GM23248 (cell line): ENCODE data around the gene KRTAP13-2. TPM values are rescaled to one million over a fixed set of nuclear protein-coding genes. Genes with fewer than 3 reads are reported as not detected.

Source experiments
- DNase-seq: peaks from one replicate; pipeline ENCODE4 v3.0.0-alpha.2; 2015
- H2AFZ ChIP-seq: fragments of 200-600 bp; sonication (generic); 2 replicates; pipeline ENCODE4 v1.6.1; 2016; ENCODE audit warnings: antibody characterized with exemption
- H3F3A ChIP-seq: fragments of 200-600 bp; sonication (generic); 2 replicates; pipeline ENCODE4 v1.6.1; 2016; ENCODE audit warnings: mild to moderate bottlenecking, antibody characterized with exemption, mixed run types; ENCODE audit not compliant: insufficient read depth
- H3K27ac ChIP-seq: fragments of 200-600 bp; sonication (generic); 2 replicates; pipeline ENCODE4 v1.5.1; 2016; ENCODE audit warnings: mild to moderate bottlenecking
- H3K27me3 ChIP-seq: fragments of 200-600 bp; sonication (generic); replicated peaks from 2 replicates; pipeline ENCODE4 v1.6.1; 2016; ENCODE audit warnings: mild to moderate bottlenecking; ENCODE audit not compliant: insufficient read depth
- H3K36me3 ChIP-seq: fragments of 200-600 bp; sonication (generic); 2 replicates; pipeline ENCODE4 v1.6.1; 2016; ENCODE audit warnings: low read depth, mild to moderate bottlenecking
- H3K4me1 ChIP-seq: fragments of 200-600 bp; sonication (generic); 2 replicates; pipeline ENCODE4 v1.6.1; 2016; ENCODE audit warnings: mild to moderate bottlenecking; ENCODE audit not compliant: insufficient read depth
- H3K4me2 ChIP-seq: fragments of 200-600 bp; sonication (generic); one replicate; pipeline ENCODE4 v1.6.1; 2016; ENCODE audit warnings: mild to moderate bottlenecking; ENCODE audit not compliant: unreplicated experiment
- H3K4me3 ChIP-seq: fragments of 200-600 bp; sonication (generic); 2 replicates; pipeline ENCODE4 v1.5.1; 2016; ENCODE audit warnings: mild to moderate bottlenecking
- H3K79me2 ChIP-seq: fragments of 200-600 bp; sonication (generic); 2 replicates; pipeline ENCODE4 v1.6.1; 2016; ENCODE audit warnings: mild to moderate bottlenecking; ENCODE audit not compliant: insufficient read depth
- H3K9ac ChIP-seq: fragments of 200-600 bp; sonication (generic); 2 replicates; pipeline ENCODE4 v1.6.1; 2016; ENCODE audit warnings: mild to moderate bottlenecking
- H3K9me2 ChIP-seq: fragments of 200-600 bp; sonication (generic); 2 replicates; pipeline ENCODE4 v1.6.1; 2016; ENCODE audit warnings: mixed run types, mild to moderate bottlenecking, moderate library complexity; ENCODE audit not compliant: insufficient read depth
- H3K9me3 ChIP-seq: fragments of 200-600 bp; sonication (generic); one replicate; pipeline ENCODE4 v1.6.1; 2017; ENCODE audit warnings: low read depth
- H4K20me1 ChIP-seq: fragments of 200-600 bp; sonication (generic); 2 replicates; pipeline ENCODE4 v1.6.0; 2016; ENCODE audit not compliant: insufficient read depth
- EZH2 ChIP-seq: fragments of 200-600 bp; sonication (generic); IDR thresholded peaks from 2 replicates; pipeline ENCODE4 v1.6.1; 2018; ENCODE audit warnings: antibody characterized with exemption, mild to moderate bottlenecking; ENCODE audit not compliant: insufficient read depth, poor library complexity, severe bottlenecking
- EZH2phosphoT487 ChIP-seq: fragments of 200-600 bp; sonication (generic); IDR thresholded peaks from 2 replicates; pipeline ENCODE4 v1.6.1; 2018; ENCODE audit warnings: antibody characterized with exemption, moderate library complexity, mild to moderate bottlenecking, low read depth; ENCODE audit not compliant: insufficient read depth
- WGBS, 2 experiments: methylation state at CpG; one replicate each; pipeline ENCODE4 v1.1.6; 2015 to 2017; ENCODE audit warnings: low lambda C conversion rate in 2 of 2, low coverage in 1 of 2; ENCODE audit errors: missing lambda C conversion rate in 2 of 2; 5-methylcytosine and 5-hydroxymethylcytosine counted together
- in situ Hi-C: fragments of 300-500 bp; cut with MboI; formaldehyde crosslinking; loops from 2 replicates; pipeline ENCODE4 v1.15.0; 2020
- microRNA-seq: library from miRNA; unstranded; fragments of <30 nt; microRNA quantifications from one replicate; pipeline ENCODE4, GENCODE V29; 2016; ENCODE audit warnings: borderline number of aligned reads
- polyA plus RNA-seq: library from polyadenylated mRNA; unstranded; fragments of >200 nt; fragmentation: Nextera tagmentation; extraction: Ambion mirVana; gene quantifications from 2 replicates; pipeline ENCODE4 v1.2.1, GENCODE V29; 2016
- small RNA-seq: library from RNA; depleted of rRNA; stranded (forward); fragments of <200 nt; gene quantifications from one replicate; pipeline ENCODE3, GENCODE V24; 2014; ENCODE audit warnings: low read depth, low replicate concordance
- total RNA-seq: library from RNA; depleted of rRNA; stranded (reverse); fragments of >200 nt; shearing (Covaris generic); gene quantifications from 2 replicates; pipeline ENCODE4 v1.2.3, GENCODE V29; 2014; rRNA removed

Gene KRTAP13-2
- total and polyA plus RNA-seq, 2 experiments from 2014 or later = not detected

GRCh38 chr21:30336596-30336995 is 35.5 kb downstream of the KRTAP13-2 start:
- H3K4me1 ChIP-seq = no peaks in the 10 kb centered on the region
- 14 to 15% methylated on average over 2 of the region's 2 CpGs for WGBS, 2 experiments
- no peaks in the 10 kb centered on the region for H3K36me3 ChIP-seq
- no peak for TF ChIP-seq EZH2
- TF ChIP-seq EZH2phosphoT487 = no peak
- no peaks in the 10 kb centered on the region for H3F3A ChIP-seq
- no peaks in the 10 kb centered on the region for H3K79me2 ChIP-seq
- no peak overlapping the region for H3K4me2 ChIP-seq
- H3K9me2 ChIP-seq = no peaks in the 10 kb centered on the region
- no peak overlapping the region for H3K4me3 ChIP-seq
- no peak overlapping the region for H3K27ac ChIP-seq
- no peaks in the 10 kb centered on the region for H4K20me1 ChIP-seq
- in situ Hi-C loops = no loop called here
- DNase-seq = peak; percentile 44
- H3K27me3 ChIP-seq = no peaks in the 10 kb centered on the region
- no peaks in the 10 kb centered on the region for H3K9me3 ChIP-seq
- H3K9ac ChIP-seq = no peak overlapping the region
- H2AFZ ChIP-seq = no peak overlapping the region

- 9 to 15% methylated on average over 3 of the region's 3 CpGs for WGBS, 2 experiments
- Histone ChIP-seq H3K9ac (no peak overlapping the region), H3K9me2 (no peaks in the 10 kb centered on the region), H3K9me3 (no peaks in the 10 kb centered on the region), H3K4me3 (no peak overlapping the region), H3K4me1 (no peaks in the 10 kb centered on the region), H3K4me2 (no peak overlapping the region), H3K27me3 (no peaks in the 10 kb centered on the region), H3K27ac (no peak overlapping the region), H3K79me2 (no peaks in the 10 kb centered on the region), H2AFZ (no peak overlapping the region), H3F3A (no peaks in the 10 kb centered on the region), H4K20me1 (no peaks in the 10 kb centered on the region), H3K36me3 (no peaks in the 10 kb centered on the region)
- TF ChIP-seq EZH2phosphoT487 (no peak), EZH2 (no peak)
- in situ Hi-C loops = no loop called here
- no peak for DNase-seq
Measured at GRCh38 chr21:30333736-30334135, 38.3 kb downstream of the KRTAP13-2 start.

- no peak overlapping the region for H2AFZ ChIP-seq
- H3K27ac ChIP-seq = no peak overlapping the region
- no peak for DNase-seq
- no peaks in the 10 kb centered on the region for H3K36me3 ChIP-seq
- no peaks in the 10 kb centered on the region for H3K79me2 ChIP-seq
- H3K27me3 ChIP-seq = no peaks in the 10 kb centered on the region
- TF ChIP-seq EZH2phosphoT487 (no peak), EZH2 (no peak)
- H3K9ac ChIP-seq = no peak overlapping the region
- H3F3A ChIP-seq = no peaks in the 10 kb centered on the region
- no peaks in the 10 kb centered on the region for H3K9me2 ChIP-seq
- H4K20me1 ChIP-seq = no peaks in the 10 kb centered on the region
- in situ Hi-C loops = no loop called here
- H3K4me1 ChIP-seq = no peaks in the 10 kb centered on the region
- 38 to 40% methylated on average over 2 of the region's 2 CpGs for WGBS, 2 experiments
- H3K4me2 ChIP-seq = no peak overlapping the region
- H3K4me3 ChIP-seq = no peak overlapping the region
- no peaks in the 10 kb centered on the region for H3K9me3 ChIP-seq
Measured at GRCh38 chr21:30332681-30333080, 39.4 kb downstream of the KRTAP13-2 start.

GRCh38 chr21:30329203-30329875 is 42.7 kb downstream of the KRTAP13-2 start:
- no peaks in the 10 kb centered on the region for H3F3A ChIP-seq
- no peak overlapping the region for H3K4me2 ChIP-seq
- no peaks in the 10 kb centered on the region for H3K9me3 ChIP-seq
- H3K4me3 ChIP-seq = no peak overlapping the region
- in situ Hi-C loops = no loop called here
- no peak overlapping the region for H3K9ac ChIP-seq
- H3K4me1 ChIP-seq = no peaks in the 10 kb centered on the region
- H2AFZ ChIP-seq = no peak overlapping the region
- no peaks in the 10 kb centered on the region for H3K79me2 ChIP-seq
- no peak overlapping the region for H3K27ac ChIP-seq
- H3K27me3 ChIP-seq = no peaks in the 10 kb centered on the region
- DNase-seq = no peak
- WGBS, 2 experiments = 51 to 57% methylated on average over 4 of the region's 4 CpGs
- H4K20me1 ChIP-seq = no peaks in the 10 kb centered on the region
- TF ChIP-seq EZH2phosphoT487 = no peak
- TF ChIP-seq EZH2 = no peak
- H3K9me2 ChIP-seq = no peaks in the 10 kb centered on the region
- no peaks in the 10 kb centered on the region for H3K36me3 ChIP-seq

GRCh38 chr21:30326390-30326789 is 45.7 kb downstream of the KRTAP13-2 start:
- in situ Hi-C loops = no loop called here
- H3K27me3 ChIP-seq = no peaks in the 10 kb centered on the region
- H3K9me3 ChIP-seq = no peaks in the 10 kb centered on the region
- H3F3A ChIP-seq = no peaks in the 10 kb centered on the region
- no peaks in the 10 kb centered on the region for H4K20me1 ChIP-seq
- no peak overlapping the region for H3K4me2 ChIP-seq
- H3K79me2 ChIP-seq = no peaks in the 10 kb centered on the region
- H3K4me3 ChIP-seq = no peak overlapping the region
- DNase-seq = no peak
- H3K9me2 ChIP-seq = no peaks in the 10 kb centered on the region
- TF ChIP-seq EZH2 (no peak), EZH2phosphoT487 (no peak)
- no peaks in the 10 kb centered on the region for H3K4me1 ChIP-seq
- no peak overlapping the region for H3K27ac ChIP-seq
- H2AFZ ChIP-seq = no peak overlapping the region
- no peak overlapping the region for H3K9ac ChIP-seq
- H3K36me3 ChIP-seq = no peaks in the 10 kb centered on the region

Small RNA genes within 50 kb of the gene (microRNA-seq; reads per million reads assigned to microRNA genes)
- gene MIR4327 = not detected

Small RNA genes within 50 kb of the gene (small RNA-seq; reads per million reads assigned to genes)
- not detected for gene KRTAP23-1
- not detected for gene MIR4327

Other genes starting within 250 kb of the KRTAP13-2 start
- gene CLDN17, start 205.5 kb downstream of the KRTAP13-2 start, total RNA-seq = not detected in 2 replicates
- not detected in 2 replicates for gene CLDN17, start 205.5 kb downstream of the KRTAP13-2 start, polyA plus RNA-seq
- not detected in 2 replicates for gene CLDN8, start 156.2 kb downstream of the KRTAP13-2 start, total RNA-seq
- not detected in 2 replicates for gene CLDN8, start 156.2 kb downstream of the KRTAP13-2 start, polyA plus RNA-seq
- gene KRTAP24-1, start 89.3 kb downstream of the KRTAP13-2 start, total RNA-seq = not detected in 2 replicates
- not detected in 2 replicates for gene KRTAP24-1, start 89.3 kb downstream of the KRTAP13-2 start, polyA plus RNA-seq
- not detected in 2 replicates for gene KRTAP25-1, start 82.8 kb downstream of the KRTAP13-2 start, total RNA-seq
- not detected in 2 replicates for gene KRTAP25-1, start 82.8 kb downstream of the KRTAP13-2 start, polyA plus RNA-seq
- not detected in 2 replicates for gene KRTAP26-1, start 52.0 kb downstream of the KRTAP13-2 start, total RNA-seq
- gene KRTAP26-1, start 52.0 kb downstream of the KRTAP13-2 start, polyA plus RNA-seq = not detected in 2 replicates
- gene KRTAP27-1, start 34.6 kb downstream of the KRTAP13-2 start, total RNA-seq = not detected in 2 replicates
- not detected in 2 replicates for gene KRTAP27-1, start 34.6 kb downstream of the KRTAP13-2 start, polyA plus RNA-seq
- gene KRTAP23-1, start 23.7 kb downstream of the KRTAP13-2 start, total RNA-seq = not detected in 2 replicates
- not detected in 2 replicates for gene KRTAP23-1, start 23.7 kb downstream of the KRTAP13-2 start, polyA plus RNA-seq
- gene KRTAP13-1, start 23.8 kb upstream of the KRTAP13-2 start, total RNA-seq = not detected in 2 replicates
- gene KRTAP13-1, start 23.8 kb upstream of the KRTAP13-2 start, polyA plus RNA-seq = not detected in 2 replicates
- gene KRTAP13-3, start 53.7 kb upstream of the KRTAP13-2 start, total RNA-seq = not detected in 2 replicates
- not detected in 2 replicates for gene KRTAP13-3, start 53.7 kb upstream of the KRTAP13-2 start, polyA plus RNA-seq
- gene KRTAP13-4, start 57.9 kb upstream of the KRTAP13-2 start, total RNA-seq = not detected in 2 replicates
- gene KRTAP13-4, start 57.9 kb upstream of the KRTAP13-2 start, polyA plus RNA-seq = not detected in 2 replicates
- not detected in 2 replicates for gene KRTAP15-1, start 68.0 kb upstream of the KRTAP13-2 start, total RNA-seq
- not detected in 2 replicates for gene KRTAP15-1, start 68.0 kb upstream of the KRTAP13-2 start, polyA plus RNA-seq
- gene KRTAP19-1, start 108.1 kb upstream of the KRTAP13-2 start, total RNA-seq = not detected in 2 replicates
- not detected in 2 replicates for gene KRTAP19-1, start 108.1 kb upstream of the KRTAP13-2 start, polyA plus RNA-seq
- not detected in 2 replicates for gene KRTAP19-2, start 115.2 kb upstream of the KRTAP13-2 start, total RNA-seq
- not detected in 2 replicates for gene KRTAP19-2, start 115.2 kb upstream of the KRTAP13-2 start, polyA plus RNA-seq
- not detected in 2 replicates for gene KRTAP19-3, start 119.7 kb upstream of the KRTAP13-2 start, total RNA-seq
- not detected in 2 replicates for gene KRTAP19-3, start 119.7 kb upstream of the KRTAP13-2 start, polyA plus RNA-seq
- not detected in 2 replicates for gene KRTAP19-4, start 124.9 kb upstream of the KRTAP13-2 start, total RNA-seq
- gene KRTAP19-4, start 124.9 kb upstream of the KRTAP13-2 start, polyA plus RNA-seq = not detected in 2 replicates
- gene KRTAP19-5, start 129.9 kb upstream of the KRTAP13-2 start, total RNA-seq = not detected in 2 replicates
- gene KRTAP19-5, start 129.9 kb upstream of the KRTAP13-2 start, polyA plus RNA-seq = not detected in 2 replicates
- gene KRTAP19-6, start 169.6 kb upstream of the KRTAP13-2 start, total RNA-seq = not detected in 2 replicates
- not detected in 2 replicates for gene KRTAP19-6, start 169.6 kb upstream of the KRTAP13-2 start, polyA plus RNA-seq
- gene KRTAP19-7, start 189.0 kb upstream of the KRTAP13-2 start, total RNA-seq = not detected in 2 replicates
- gene KRTAP19-7, start 189.0 kb upstream of the KRTAP13-2 start, polyA plus RNA-seq = not detected in 2 replicates
- gene KRTAP22-2, start 218.1 kb upstream of the KRTAP13-2 start, total RNA-seq = not detected in 2 replicates
- gene KRTAP22-2, start 218.1 kb upstream of the KRTAP13-2 start, polyA plus RNA-seq = not detected in 2 replicates
- not detected in 2 replicates for gene KRTAP6-3, start 220.2 kb upstream of the KRTAP13-2 start, total RNA-seq
- not detected in 2 replicates for gene KRTAP6-3, start 220.2 kb upstream of the KRTAP13-2 start, polyA plus RNA-seq
- gene KRTAP6-2, start 226.6 kb upstream of the KRTAP13-2 start, total RNA-seq = not detected in 2 replicates
- not detected in 2 replicates for gene KRTAP6-2, start 226.6 kb upstream of the KRTAP13-2 start, polyA plus RNA-seq
- gene KRTAP22-1, start 228.8 kb upstream of the KRTAP13-2 start, total RNA-seq = not detected in 2 replicates
- not detected in 2 replicates for gene KRTAP22-1, start 228.8 kb upstream of the KRTAP13-2 start, polyA plus RNA-seq
- not detected in 2 replicates for gene KRTAP6-1, start 241.7 kb upstream of the KRTAP13-2 start, total RNA-seq
- gene KRTAP6-1, start 241.7 kb upstream of the KRTAP13-2 start, polyA plus RNA-seq = not detected in 2 replicates
- gene KRTAP20-1, start 244.2 kb upstream of the KRTAP13-2 start, total RNA-seq = not detected in 2 replicates
- gene KRTAP20-1, start 244.2 kb upstream of the KRTAP13-2 start, polyA plus RNA-seq = not detected in 2 replicates
- gene KRTAP20-4, start 248.4 kb upstream of the KRTAP13-2 start, total RNA-seq = not detected in 2 replicates
- not detected in 2 replicates for gene KRTAP20-4, start 248.4 kb upstream of the KRTAP13-2 start, polyA plus RNA-seq